ENCODE results near the gene C20orf202.
A peak's percentile ranks its signal among the peaks of the same experiment; 100 is the strongest.
"Not testable (repeated sequence)": the region's sequence is repeated elsewhere in the genome, so short reads cannot be mapped to it uniquely, and the experiment has no call there.

Gene C20orf202

DNA sequence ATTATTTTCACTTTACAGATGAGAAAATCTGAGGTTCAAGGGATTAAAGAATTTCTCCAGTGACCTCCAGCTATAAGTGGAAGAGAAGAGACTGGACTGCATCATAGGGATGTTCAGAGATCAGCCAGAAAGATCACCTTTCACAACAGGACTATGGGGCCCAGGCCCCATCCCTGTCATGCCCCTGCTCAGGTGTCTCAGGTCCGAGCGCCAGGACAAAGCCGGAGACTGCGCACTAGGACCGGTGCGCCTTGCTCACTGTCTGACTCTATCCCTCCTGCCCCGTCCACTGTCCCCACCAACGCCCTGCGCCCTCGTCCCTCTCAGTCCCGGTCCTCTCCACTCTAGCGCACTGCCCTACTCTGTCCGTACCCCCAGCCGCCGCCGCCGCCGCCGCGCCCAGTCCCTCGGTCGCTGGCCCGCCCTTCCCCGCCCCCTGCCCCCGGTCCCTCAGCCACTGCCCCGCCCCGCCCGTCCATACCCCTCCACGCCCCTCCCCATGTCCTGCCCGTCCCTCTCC lies 22.1 kb downstream of the C20orf202 start:
- Mint-ChIP-seq H3K9me3 (no peaks in the 10 kb centered on the region), H3K27me3 (ENCODE audit: low read depth) (peaks cover 57% of the 10 kb centered on the region), H3K4me1 (ENCODE audit: low read depth) (peaks cover 14% of the 10 kb centered on the region), H3K4me3 (peak overlapping the region; percentile 78), H3K36me3 (ENCODE audit: low read depth) (no peaks in the 10 kb centered on the region), H3K27ac (no peak overlapping the region)
- no peak for DNase-seq (ENCODE audit: low spot score)

DNA sequence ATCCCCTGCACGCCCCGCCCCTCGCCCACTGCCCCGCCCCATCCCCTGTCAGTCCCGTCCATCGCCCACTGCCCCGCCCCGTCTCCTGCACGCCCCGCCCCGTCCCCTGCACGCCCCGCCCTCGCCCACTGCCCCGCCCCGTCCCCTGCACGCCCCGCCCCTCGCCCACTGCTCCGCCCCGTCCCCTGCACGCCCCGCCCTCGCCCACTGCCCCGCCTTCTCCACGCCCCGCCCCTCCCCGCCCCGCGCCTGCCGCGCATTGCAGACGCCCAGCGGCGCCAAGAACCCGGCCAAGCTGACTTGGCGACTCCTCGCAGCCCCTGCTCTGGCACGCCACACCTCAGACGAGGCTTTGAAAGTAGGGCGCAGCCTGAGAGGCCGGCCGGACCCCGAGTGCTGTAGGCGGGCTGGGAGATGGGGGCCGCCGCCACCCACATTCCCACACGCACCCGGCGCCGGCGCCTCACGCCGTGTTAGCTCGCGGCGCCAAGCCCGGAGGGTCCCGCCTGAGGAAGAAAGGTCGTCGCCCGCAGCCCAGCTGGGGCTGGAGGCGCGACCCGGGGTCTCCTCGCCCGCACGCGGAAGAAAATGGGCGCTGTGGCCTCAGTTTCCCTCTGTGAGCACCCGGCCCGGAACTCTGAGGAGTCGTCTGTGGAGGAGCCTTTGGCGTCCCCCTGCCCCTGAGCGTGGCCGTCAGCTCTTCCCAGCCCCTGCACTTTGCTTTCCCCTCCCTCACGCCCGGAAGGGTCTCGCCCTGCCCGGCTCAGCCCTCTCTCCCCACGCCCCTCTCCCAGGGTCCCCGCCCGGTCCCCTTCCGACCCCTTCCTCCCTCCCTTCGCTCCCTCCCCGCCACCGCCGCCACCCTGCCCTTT lies 22.8 kb downstream of the C20orf202 start, which contains the start of gene RAD21L1:
Gene RAD21L1, plus strand, starts transcription at position 262 of the 872 bp plus-strand sequence. CDS start 2,410 bp downstream, outside the sequence.
- DNase-seq (ENCODE audit: low spot score): peak; percentile 63
- peak within 1 kb of the TSS; percentile 75 for H3K27ac Mint-ChIP-seq
- peaks cover 14% of the 10 kb centered on the region for H3K4me1 Mint-ChIP-seq (ENCODE audit: low read depth)
- H3K36me3 Mint-ChIP-seq (ENCODE audit: low read depth): no peaks in the 10 kb centered on the region
- peaks cover 57% of the 10 kb centered on the region for H3K27me3 Mint-ChIP-seq (ENCODE audit: low read depth)
- H3K9me3 Mint-ChIP-seq: no peaks in the 10 kb centered on the region
- H3K4me3 Mint-ChIP-seq: peak within 1 kb of the TSS; percentile 84

DNA sequence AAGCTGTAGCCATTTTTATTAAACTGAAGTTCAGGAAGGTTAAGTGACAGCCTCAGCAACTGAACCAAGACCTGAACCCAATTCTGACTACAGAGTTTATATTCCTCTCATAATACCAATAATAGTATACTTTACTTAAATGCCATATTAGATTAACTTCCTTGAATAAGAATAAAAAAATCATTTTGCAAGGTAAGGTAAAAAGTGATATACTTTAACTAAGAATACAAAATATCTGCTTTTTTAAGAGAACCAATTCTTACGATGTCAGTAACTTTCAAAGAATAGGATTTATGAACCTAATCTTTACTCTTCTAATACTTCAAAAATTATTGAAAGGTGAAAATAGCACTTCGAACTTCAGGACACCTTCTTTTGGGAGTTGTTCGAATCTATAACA lies 26.3 kb downstream of the C20orf202 start:
- Mint-ChIP-seq H3K4me3 (no peak overlapping the region), H3K27me3 (ENCODE audit: low read depth) (peaks cover 42% of the 10 kb centered on the region), H3K27ac (no peak overlapping the region), H3K9me3 (no peaks in the 10 kb centered on the region), H3K36me3 (ENCODE audit: low read depth) (no peaks in the 10 kb centered on the region), H3K4me1 (ENCODE audit: low read depth) (peaks cover 16% of the 10 kb centered on the region)
- DNase-seq (ENCODE audit: low spot score): no peak

DNA sequence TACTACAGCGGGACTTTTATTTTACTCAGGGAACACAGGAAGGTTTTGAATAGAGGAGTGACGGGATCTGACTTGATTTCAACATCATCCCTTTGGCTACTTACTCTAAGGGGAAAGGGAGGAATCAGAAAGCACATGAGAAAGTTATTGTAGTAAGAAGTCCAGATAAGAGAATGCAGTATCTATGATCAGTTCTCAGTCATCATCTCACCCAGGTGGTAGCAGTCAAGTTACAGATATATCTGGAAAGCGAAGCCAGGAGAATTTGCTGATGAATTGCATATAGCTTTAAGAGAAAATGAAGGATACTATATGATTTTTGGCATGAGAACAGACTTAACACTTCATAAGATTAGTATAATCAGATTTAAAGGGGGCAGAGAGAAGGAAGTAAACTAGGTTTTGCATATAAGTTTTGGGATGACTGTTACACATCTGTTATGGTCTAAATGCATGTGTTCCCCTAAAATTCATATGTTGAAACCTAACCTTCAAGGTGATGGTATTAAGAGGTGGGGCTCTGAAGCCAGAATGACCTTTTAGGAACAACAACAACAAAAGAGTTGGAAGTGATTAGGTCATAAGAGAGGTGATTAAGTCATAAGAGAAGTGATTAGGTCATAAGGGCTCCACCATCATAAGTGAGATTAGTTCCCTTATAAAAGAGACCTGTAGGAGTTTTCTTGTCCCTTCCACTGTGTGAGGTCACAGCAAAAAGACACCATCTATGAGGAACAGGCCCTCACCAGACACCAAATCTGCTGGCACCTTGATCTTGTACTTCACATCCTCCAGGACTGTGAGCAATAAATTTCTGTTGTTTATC lies 29.2 kb downstream of the C20orf202 start:
- H3K27me3 Mint-ChIP-seq (ENCODE audit: low read depth): peaks cover 38% of the 10 kb centered on the region
- DNase-seq (ENCODE audit: low spot score): no peak

DNA sequence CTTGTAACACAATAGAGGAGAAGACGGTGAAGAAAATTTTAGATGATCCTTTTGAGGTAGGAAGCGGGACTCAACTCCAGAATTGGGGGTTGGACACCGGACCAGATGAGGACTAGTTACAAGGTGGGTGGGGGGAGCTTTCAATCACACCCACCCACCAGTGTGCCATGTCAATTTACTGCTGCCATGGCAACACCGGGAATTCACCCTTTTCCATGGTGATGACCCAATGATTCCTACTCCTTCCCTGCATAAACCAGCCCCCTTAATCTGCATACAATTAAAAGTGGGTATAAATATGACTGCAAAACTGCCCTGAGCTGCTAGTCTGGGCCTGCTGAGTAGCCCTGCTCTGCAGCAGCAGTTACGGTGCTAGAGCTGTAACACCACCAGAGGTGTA lies 37.3 kb downstream of the C20orf202 start:
- no peaks in the 10 kb centered on the region for H3K36me3 Mint-ChIP-seq (ENCODE audit: low read depth)
- H3K9me3 Mint-ChIP-seq: no peaks in the 10 kb centered on the region
- peaks cover 4% of the 10 kb centered on the region for H3K4me1 Mint-ChIP-seq (ENCODE audit: low read depth)
- peaks cover 26% of the 10 kb centered on the region for H3K27me3 Mint-ChIP-seq (ENCODE audit: low read depth)
- no peak for DNase-seq (ENCODE audit: low spot score)
- no peak overlapping the region for H3K27ac Mint-ChIP-seq
- H3K4me3 Mint-ChIP-seq: no peak overlapping the region

More for the DNA sequence above, 29.2 kb downstream of the C20orf202 start:
- Mint-ChIP-seq H3K4me1 (ENCODE audit: low read depth) (peaks cover 9% of the 10 kb centered on the region), H3K36me3 (ENCODE audit: low read depth) (no peaks in the 10 kb centered on the region), H3K9me3 (no peaks in the 10 kb centered on the region), H3K27ac (no peak overlapping the region), H3K4me3 (no peak overlapping the region)

DNA sequence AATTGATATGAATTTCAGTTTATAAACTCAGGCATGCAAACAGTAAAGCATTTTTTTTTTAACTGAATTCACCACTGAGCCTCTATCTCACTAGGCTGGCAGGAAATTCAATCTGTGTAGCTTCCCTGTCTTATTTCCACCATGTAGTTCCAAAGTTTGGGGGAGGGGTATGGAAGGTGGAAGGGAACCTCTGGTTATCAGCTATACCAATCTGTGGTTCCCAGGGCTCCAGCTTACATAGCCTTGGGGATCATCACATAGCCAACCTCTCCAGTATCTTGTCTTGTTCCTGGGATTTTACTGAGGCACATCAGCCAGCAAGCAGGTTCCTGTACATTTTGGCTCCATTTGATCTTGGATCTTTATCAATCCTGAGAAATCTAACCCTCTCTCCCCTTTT lies 38.2 kb downstream of the C20orf202 start:
- no peaks in the 10 kb centered on the region for H3K36me3 Mint-ChIP-seq (ENCODE audit: low read depth)
- H3K27me3 Mint-ChIP-seq (ENCODE audit: low read depth): peaks cover 23% of the 10 kb centered on the region
- H3K4me3 Mint-ChIP-seq: no peak overlapping the region
- H3K9me3 Mint-ChIP-seq: no peaks in the 10 kb centered on the region
- no peak overlapping the region for H3K27ac Mint-ChIP-seq
- H3K4me1 Mint-ChIP-seq (ENCODE audit: low read depth): peaks cover 4% of the 10 kb centered on the region
- no peak for DNase-seq (ENCODE audit: low spot score)

DNA sequence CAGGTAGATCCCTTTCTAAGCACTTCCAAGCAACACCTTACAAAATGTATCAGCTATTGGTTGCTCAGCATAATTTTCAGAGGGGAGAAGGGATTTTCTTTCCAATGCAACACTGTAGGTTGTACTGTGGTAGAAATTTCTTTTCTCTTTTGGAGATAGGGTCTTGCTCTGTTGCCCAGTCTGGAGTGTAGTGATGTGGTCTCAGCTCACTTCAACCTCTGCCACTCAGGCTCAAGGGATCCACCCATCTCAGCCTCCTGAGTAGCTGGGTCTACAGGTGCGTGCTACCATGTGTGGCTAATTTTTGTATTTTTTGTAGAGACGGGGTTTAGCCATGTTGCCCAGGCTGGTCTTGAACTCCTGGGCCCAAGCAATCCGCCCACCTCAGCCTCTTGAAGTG lies 38.8 kb downstream of the C20orf202 start:
- H3K27me3 Mint-ChIP-seq (ENCODE audit: low read depth): peaks cover 20% of the 10 kb centered on the region
- no peaks in the 10 kb centered on the region for H3K36me3 Mint-ChIP-seq (ENCODE audit: low read depth)
- H3K4me3 Mint-ChIP-seq: no peak overlapping the region
- DNase-seq (ENCODE audit: low spot score): no peak
- peaks cover 4% of the 10 kb centered on the region for H3K4me1 Mint-ChIP-seq (ENCODE audit: low read depth)
- no peak overlapping the region for H3K27ac Mint-ChIP-seq
- H3K9me3 Mint-ChIP-seq: no peaks in the 10 kb centered on the region

DNA sequence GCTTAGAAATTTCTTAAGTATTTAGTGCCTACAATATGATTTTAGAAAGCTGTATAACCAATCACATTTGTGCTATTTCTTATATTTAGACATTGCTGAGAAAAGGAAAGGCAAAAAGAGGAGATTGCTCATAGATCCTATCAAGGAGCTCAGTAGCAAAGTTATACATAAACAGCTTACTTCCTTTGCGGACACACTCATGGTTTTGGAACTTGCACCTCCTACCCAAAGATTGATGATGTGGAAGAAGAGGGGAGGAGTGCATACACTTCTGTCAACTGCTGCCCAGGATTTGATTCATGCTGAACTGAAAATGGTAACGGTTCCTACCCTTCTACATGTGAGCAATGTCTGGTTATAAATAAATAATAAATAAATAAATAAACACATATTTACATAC lies 39.3 kb downstream of the C20orf202 start:
- DNase-seq (ENCODE audit: low spot score): no peak

DNA sequence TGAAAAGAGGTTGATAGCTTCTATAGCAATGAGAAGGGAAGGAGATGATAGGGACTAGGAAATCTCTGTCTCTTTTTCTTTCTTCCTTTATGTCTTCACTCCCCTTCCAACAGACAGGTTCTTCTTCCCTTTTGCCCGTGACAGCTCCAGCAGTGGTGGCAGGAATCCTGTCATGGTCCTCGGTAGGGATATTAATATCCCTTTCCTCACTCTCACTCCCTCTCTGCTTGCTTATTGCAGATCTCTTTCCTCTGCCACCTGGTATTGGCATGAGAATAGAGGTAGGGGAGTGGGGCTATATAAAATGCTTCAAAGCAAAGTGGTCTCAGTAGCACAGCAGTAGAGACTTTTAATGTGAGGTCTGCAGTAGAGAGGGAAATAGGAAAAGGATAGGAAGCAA lies 42.3 kb downstream of the C20orf202 start:
- H3K27me3 Mint-ChIP-seq (ENCODE audit: low read depth): peaks cover 11% of the 10 kb centered on the region
- no peak overlapping the region for H3K4me3 Mint-ChIP-seq
- no peaks in the 10 kb centered on the region for H3K36me3 Mint-ChIP-seq (ENCODE audit: low read depth)
- H3K4me1 Mint-ChIP-seq (ENCODE audit: low read depth): peaks cover 4% of the 10 kb centered on the region
- H3K9me3 Mint-ChIP-seq: peaks cover under 1% of the 10 kb centered on the region
- no peak for DNase-seq (ENCODE audit: low spot score)
- no peak overlapping the region for H3K27ac Mint-ChIP-seq

More for the DNA sequence above, 39.3 kb downstream of the C20orf202 start:
- H3K4me1 Mint-ChIP-seq (ENCODE audit: low read depth): peaks cover 4% of the 10 kb centered on the region
- no peaks in the 10 kb centered on the region for H3K36me3 Mint-ChIP-seq (ENCODE audit: low read depth)
- no peak overlapping the region for H3K27ac Mint-ChIP-seq
- H3K4me3 Mint-ChIP-seq: no peak overlapping the region
- no peaks in the 10 kb centered on the region for H3K9me3 Mint-ChIP-seq
- H3K27me3 Mint-ChIP-seq (ENCODE audit: low read depth): peaks cover 17% of the 10 kb centered on the region

DNA sequence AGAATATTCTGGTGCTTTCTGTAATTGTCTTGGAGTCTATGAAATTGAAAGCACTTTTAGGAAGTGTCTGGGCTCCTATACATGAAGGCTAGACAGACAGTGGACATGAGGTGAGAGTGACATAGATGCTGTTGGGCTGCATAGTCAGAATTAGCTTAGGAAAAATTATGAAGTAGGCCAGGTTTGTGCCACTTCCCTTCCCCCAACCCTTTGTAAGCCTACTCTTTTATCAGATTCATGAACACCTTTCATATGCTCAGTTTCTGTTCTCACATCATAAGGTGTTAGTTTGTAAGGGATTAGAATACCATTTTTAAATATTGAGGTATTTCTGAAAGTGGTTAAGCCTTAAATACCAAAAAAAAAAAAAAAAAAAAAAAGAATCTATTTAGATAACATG lies 44.4 kb downstream of the C20orf202 start:
- H3K4me3 Mint-ChIP-seq: no peak overlapping the region
- H3K36me3 Mint-ChIP-seq (ENCODE audit: low read depth): peaks cover 2% of the 10 kb centered on the region
- peaks cover 11% of the 10 kb centered on the region for H3K27me3 Mint-ChIP-seq (ENCODE audit: low read depth)
- peaks cover 8% of the 10 kb centered on the region for H3K9me3 Mint-ChIP-seq
- no peak for DNase-seq (ENCODE audit: low spot score)
- peaks cover 9% of the 10 kb centered on the region for H3K4me1 Mint-ChIP-seq (ENCODE audit: low read depth)
- H3K27ac Mint-ChIP-seq: no peak overlapping the region

DNA sequence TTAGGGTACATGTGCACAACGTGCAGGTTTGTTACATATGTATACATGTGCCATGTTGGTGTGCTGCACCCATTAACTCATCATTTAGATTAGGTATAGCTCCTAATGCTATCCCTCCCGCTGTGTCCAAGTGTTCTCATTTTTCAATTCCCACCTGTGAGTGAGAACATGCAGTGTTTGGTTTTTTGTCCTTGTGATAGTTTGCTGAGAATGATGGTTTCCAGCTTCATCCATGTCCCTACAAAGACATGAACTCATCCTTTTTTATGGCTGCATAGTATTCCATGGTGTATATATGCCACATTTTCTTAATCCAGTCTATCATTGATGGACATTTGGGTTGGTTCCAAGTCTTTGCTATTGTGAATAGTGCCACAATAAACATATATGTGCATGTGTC lies 47.0 kb downstream of the C20orf202 start:
- not testable (repeated sequence) for H3K4me3 Mint-ChIP-seq; H3K36me3 Mint-ChIP-seq (ENCODE audit: low read depth); DNase-seq (ENCODE audit: low spot score); H3K27me3 Mint-ChIP-seq (ENCODE audit: low read depth); H3K9me3 Mint-ChIP-seq; H3K27ac Mint-ChIP-seq
- peaks cover 10% of the 10 kb centered on the region for H3K4me1 Mint-ChIP-seq (ENCODE audit: low read depth)

DNA sequence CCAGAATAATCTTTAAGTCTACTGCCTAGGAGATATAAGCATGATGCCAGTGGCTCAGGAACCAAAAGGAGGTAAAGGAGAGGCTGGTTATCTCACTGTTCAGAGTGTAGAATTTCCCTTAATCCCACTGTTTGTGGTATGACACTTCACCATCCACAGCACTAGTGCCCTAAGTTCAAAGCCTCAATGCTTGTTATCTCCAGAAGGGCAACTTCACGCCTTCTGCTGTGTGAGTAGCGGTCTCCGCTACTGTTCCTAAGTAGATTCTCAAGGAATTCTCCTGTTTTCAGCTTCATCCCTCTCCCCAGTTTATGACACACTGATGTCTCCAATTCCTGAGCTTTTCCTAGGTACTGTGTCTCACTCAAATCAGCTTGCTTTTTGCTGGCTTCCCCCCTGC lies 49.2 kb downstream of the C20orf202 start:
- Mint-ChIP-seq H3K27me3 (ENCODE audit: low read depth) (peaks cover 12% of the 10 kb centered on the region), H3K27ac (no peak overlapping the region), H3K9me3 (peaks cover 11% of the 10 kb centered on the region), H3K36me3 (ENCODE audit: low read depth) (peaks cover 2% of the 10 kb centered on the region), H3K4me3 (no peak overlapping the region), H3K4me1 (ENCODE audit: low read depth) (peaks cover 13% of the 10 kb centered on the region)
- DNase-seq (ENCODE audit: low spot score): no peak

DNA sequence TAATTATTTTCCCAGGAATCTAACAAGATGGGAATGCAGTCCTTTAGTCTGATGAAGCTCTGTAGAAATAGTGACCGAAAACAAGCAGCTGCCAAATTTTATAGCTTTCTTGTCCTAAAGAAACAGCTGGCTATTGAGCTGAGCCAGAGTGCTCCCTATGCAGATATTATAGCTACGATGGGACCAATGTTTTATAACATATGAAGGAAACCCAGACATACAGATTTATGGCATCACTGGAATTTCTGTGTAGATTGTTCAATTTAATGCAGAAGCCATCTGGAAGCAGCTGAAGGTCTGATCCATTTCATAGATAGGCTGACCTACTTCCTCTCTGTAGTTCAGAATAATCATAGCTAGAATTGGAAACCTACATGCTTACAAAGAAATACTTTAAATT lies 51.0 kb downstream of the C20orf202 start:
- Mint-ChIP-seq H3K27me3 (ENCODE audit: low read depth) (peaks cover 13% of the 10 kb centered on the region), H3K9me3 (peaks cover 11% of the 10 kb centered on the region), H3K36me3 (ENCODE audit: low read depth) (peaks cover 2% of the 10 kb centered on the region), H3K27ac (no peak overlapping the region), H3K4me1 (ENCODE audit: low read depth) (peaks cover 13% of the 10 kb centered on the region), H3K4me3 (no peak overlapping the region)
- no peak for DNase-seq (ENCODE audit: low spot score)

DNA sequence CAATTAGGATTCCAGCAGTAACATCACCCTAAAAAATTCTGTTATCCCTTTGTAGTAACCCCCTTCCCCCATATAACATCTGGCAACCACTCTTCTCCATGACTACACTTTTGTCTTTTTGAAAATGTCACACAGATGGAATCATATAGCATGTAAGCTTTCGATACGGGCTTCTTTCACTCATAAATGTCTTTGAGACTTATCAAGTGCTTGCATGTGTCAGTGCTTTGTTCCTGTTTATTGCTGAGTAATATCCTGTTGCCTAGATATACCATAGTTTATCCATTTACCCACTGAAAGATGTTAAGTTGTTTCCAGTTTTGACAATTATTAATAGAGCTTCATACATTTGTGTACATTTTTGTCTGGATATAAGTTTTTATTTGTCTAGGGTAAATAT lies 52.4 kb downstream of the C20orf202 start:
- no peak overlapping the region for H3K27ac Mint-ChIP-seq
- H3K36me3 Mint-ChIP-seq (ENCODE audit: low read depth): peaks cover 2% of the 10 kb centered on the region
- no peak overlapping the region for H3K4me3 Mint-ChIP-seq
- no peak for DNase-seq (ENCODE audit: low spot score)
- H3K9me3 Mint-ChIP-seq: peaks cover 9% of the 10 kb centered on the region
- H3K4me1 Mint-ChIP-seq (ENCODE audit: low read depth): peaks cover 13% of the 10 kb centered on the region
- H3K27me3 Mint-ChIP-seq (ENCODE audit: low read depth): peaks cover 13% of the 10 kb centered on the region
